CD14-positive monocyte (primary cell): ENCODE data around the gene GMDS. TPM values are rescaled to one million over a fixed set of nuclear protein-coding genes. Genes with fewer than 3 reads are reported as not detected.

ENCODE experiments used
- DNase-seq, 3 donors: peaks; one replicate each; pipeline ENCODE4 v3.0.0-alpha.2; 2011 to 2022
- H2AFZ ChIP-seq: 2 replicates; pipeline ENCODE4 v1.6.0; 2012; ENCODE audit warnings: mild to moderate bottlenecking, low read depth, low read length, inconsistent platforms; ENCODE audit not compliant: insufficient read depth, poor library complexity, severe bottlenecking
- H3K27ac ChIP-seq, 2 donors: 1 replicate in 1 of 2; 2 replicates in 1 of 2; pipeline ENCODE4 v1.5.1; 2012 to 2013; ENCODE audit warnings: low read length in 2 of 2, control low read depth in 1 of 2, inconsistent platforms in 1 of 2, low read depth in 1 of 2, mild to moderate bottlenecking in 1 of 2
- H3K27me3 ChIP-seq, 2 donors: one replicate each; pipeline versions ENCODE4 v1.6.0 to v1.6.1; 2011 to 2013; ENCODE audit warnings: low read length in 2 of 2; ENCODE audit not compliant: control insufficient read depth in 2 of 2, insufficient read depth in 2 of 2
- H3K36me3 ChIP-seq, 2 donors: replicated peaks in 1 of 2; 1 replicate in 1 of 2; 2 replicates in 1 of 2; pipeline versions ENCODE4 v1.5.1 to v1.6.1; 2012 to 2013; ENCODE audit warnings: low read length in 2 of 2, control low read depth in 1 of 2, inconsistent platforms in 1 of 2, mild to moderate bottlenecking in 1 of 2; ENCODE audit not compliant: insufficient read depth in 2 of 2, control insufficient read depth in 1 of 2
- H3K4me1 ChIP-seq, 2 donors: 1 replicate in 1 of 2; 2 replicates in 1 of 2; pipeline versions ENCODE4 v1.5.1 to v1.6.1; 2012 to 2013; ENCODE audit warnings: low read length in 2 of 2, control low read depth in 1 of 2, inconsistent platforms in 1 of 2, mild to moderate bottlenecking in 1 of 2, moderate library complexity in 1 of 2; ENCODE audit not compliant: insufficient read depth in 2 of 2, control insufficient read depth in 1 of 2
- H3K4me2 ChIP-seq: replicated peaks from 2 replicates; pipeline ENCODE3; 2012; ENCODE audit warnings: low read length, moderate library complexity, mild to moderate bottlenecking; ENCODE audit not compliant: poor library complexity, severe bottlenecking; ENCODE audit errors: extremely low read depth
- H3K4me3 ChIP-seq, 3 experiments: fragments of 200-600 bp in 1 of 3; sonication (generic) in 1 of 3; replicated peaks in 1 of 3; 1 replicate in 2 of 3; 2 replicates in 1 of 3; pipeline ENCODE4 v1.5.1; 2011 to 2013; ENCODE audit warnings: low read length in 3 of 3, mild to moderate bottlenecking in 3 of 3, control low read depth in 2 of 3, low read depth in 2 of 3, inconsistent platforms in 1 of 3, moderate library complexity in 1 of 3
- H3K79me2 ChIP-seq: 2 replicates; pipeline ENCODE4 v1.6.0; 2012; ENCODE audit warnings: mild to moderate bottlenecking, control low read depth, inconsistent platforms, low read length, moderate library complexity; ENCODE audit not compliant: insufficient read depth
- H3K9ac ChIP-seq: 2 replicates; pipeline ENCODE4 v1.6.0; 2017; ENCODE audit warnings: low read length, mild to moderate bottlenecking; ENCODE audit not compliant: insufficient read depth, poor library complexity, severe bottlenecking
- H3K9me3 ChIP-seq, 2 donors: replicated peaks in 1 of 2; 1 replicate in 1 of 2; 2 replicates in 1 of 2; pipeline versions ENCODE4 v1.5.1 to v1.6.1; 2012 to 2013; ENCODE audit warnings: low read length in 2 of 2, control low read depth in 1 of 2; ENCODE audit not compliant: control insufficient read depth in 1 of 2, insufficient read depth in 1 of 2
- H4K20me1 ChIP-seq: 2 replicates; pipeline ENCODE4 v1.6.0; 2012; ENCODE audit warnings: mild to moderate bottlenecking, low read length, control low read depth, moderate library complexity; ENCODE audit not compliant: insufficient read depth
- H3K27ac Mint-ChIP-seq, 7 donors: one replicate each; pipeline ENCODE4 v1.8.0; 2020; ENCODE audit warnings: mild to moderate bottlenecking in 7 of 7, mixed read lengths in 7 of 7, moderate library complexity in 6 of 7, inconsistent platforms in 2 of 7
- H3K27me3 Mint-ChIP-seq, 3 donors: one replicate each; pipeline ENCODE4 v1.8.0; 2021 to 2022; ENCODE audit warnings: low read depth in 3 of 3, mild to moderate bottlenecking in 3 of 3, mixed read lengths in 3 of 3, moderate library complexity in 3 of 3, inconsistent platforms in 1 of 3
- H3K36me3 Mint-ChIP-seq, 2 donors: one replicate each; pipeline ENCODE4 v1.8.0; 2020; ENCODE audit warnings: mixed read lengths in 2 of 2, inconsistent platforms in 1 of 2, mild to moderate bottlenecking in 1 of 2
- H3K4me1 Mint-ChIP-seq: one replicate; pipeline ENCODE4 v1.8.0; 2020; ENCODE audit warnings: mild to moderate bottlenecking, mixed read lengths
- H3K4me3 Mint-ChIP-seq, 2 donors: one replicate each; pipeline ENCODE4 v1.8.0; 2020; ENCODE audit warnings: mild to moderate bottlenecking in 2 of 2, mixed read lengths in 2 of 2, moderate library complexity in 1 of 2
- H3K9me3 Mint-ChIP-seq, 7 donors: one replicate each; pipeline ENCODE4 v1.8.0; 2020 to 2022; ENCODE audit warnings: mixed read lengths in 7 of 7, mild to moderate bottlenecking in 6 of 7, moderate library complexity in 6 of 7, inconsistent platforms in 2 of 7
- CTCF ChIP-seq: fragments of 200-600 bp; IDR thresholded peaks from one replicate; pipeline ENCODE4 v1.8.0; 2022; ENCODE audit warnings: antibody characterized with exemption, mild to moderate bottlenecking
- WGBS: methylation state at CpG from one replicate; pipeline ENCODE4 v1.1.5; 2013; ENCODE audit warnings: missing lambda C conversion rate; ENCODE audit not compliant: insufficient coverage; 5-methylcytosine and 5-hydroxymethylcytosine counted together
- intact Hi-C, 2 donors: fragments of 100-400 bp; cut with micrococcal nuclease; formaldehyde crosslinking; loops; one replicate each; pipeline versions ENCODE4 v1.15.0 to v1.15.1; 2023
- polyA plus RNA-seq, 3 donors: library from polyadenylated mRNA; depleted of rRNA in 1 of 3; unstranded in 2 of 3; stranded (reverse) in 1 of 3; fragments of 300-500 nt in 2 of 3; fragments of >200 nt in 1 of 3; fragmentation: Illumina TruSeq in 2 of 3; gene quantifications; 1 replicate in 2 of 3; 2 replicates in 1 of 3; pipeline ENCODE4 v1.2.3, GENCODE V29; 2012 to 2021

GMDS gene
- polyA plus RNA-seq, 3 donors, result 10.5 to 19.9 (median 17.6) TPM

- H2AFZ ChIP-seq, result no peak overlapping the region
- Mint-ChIP-seq H3K27ac (no peak overlapping the region), H3K9me3 (no peaks in the 10 kb centered on the region), H3K27me3 (peaks cover 0 to 1% (median 0%) of the 10 kb centered on the region in 3 donors), H3K4me1 (peaks cover 11% of the 10 kb centered on the region), H3K36me3 (peaks cover 0 to 4% of the 10 kb centered on the region in 2 donors), H3K4me3 (no peak overlapping the region)
- H3K36me3 ChIP-seq, result no peaks in the 10 kb centered on the region
- H4K20me1 ChIP-seq, result no peaks in the 10 kb centered on the region
- WGBS, result no CpG with 5 or more reads among the region's 2 CpGs
- no peaks in the 10 kb centered on the region for H3K79me2 ChIP-seq
- no peak for DNase-seq
- H3K4me1 ChIP-seq, result no peaks in the 10 kb centered on the region
- no peaks in the 10 kb centered on the region for H3K9me3 ChIP-seq
- H3K4me3 ChIP-seq, result no peak overlapping the region
- H3K9ac ChIP-seq, result no peak overlapping the region
- TF ChIP-seq CTCF, result no peak
- intact Hi-C loops, result no loop called here
- no peaks in the 10 kb centered on the region for H3K27me3 ChIP-seq
- no peak overlapping the region for H3K27ac ChIP-seq
- no peak overlapping the region for H3K4me2 ChIP-seq
Measured at GRCh38 chr6:1854296-1854695, 391.1 kb downstream of the GMDS start.

- Histone ChIP-seq H3K36me3 (no peaks in the 10 kb centered on the region), H3K9me3 (no peaks in the 10 kb centered on the region), H3K4me3 (no peak overlapping the region), H3K27me3 (no peaks in the 10 kb centered on the region), H2AFZ (no peak overlapping the region), H4K20me1 (no peaks in the 10 kb centered on the region), H3K4me2 (no peak overlapping the region), H3K4me1 (no peaks in the 10 kb centered on the region), H3K27ac (no peak overlapping the region), H3K9ac (no peak overlapping the region), H3K79me2 (no peaks in the 10 kb centered on the region)
- no peak overlapping the region for H3K4me3 Mint-ChIP-seq
- no peak for DNase-seq
- TF ChIP-seq CTCF, result no peak
- no CpG with 5 or more reads among the region's 1 CpG for WGBS
- H3K9me3 Mint-ChIP-seq, result no peaks in the 10 kb centered on the region
- peaks cover 11% of the 10 kb centered on the region for H3K4me1 Mint-ChIP-seq
- intact Hi-C loops, result no loop called here
- no peak overlapping the region for H3K27ac Mint-ChIP-seq
- peaks cover 0 to 1% (median 0%) of the 10 kb centered on the region in 3 donors for H3K27me3 Mint-ChIP-seq
- peaks cover under 1 to 4% of the 10 kb centered on the region in 2 donors for H3K36me3 Mint-ChIP-seq
Measured at GRCh38 chr6:1853761-1854160, 391.6 kb downstream of the GMDS start.
